H9 (cell line): ENCODE measurements around the gene C1orf141. TPM values are rescaled to one million over a fixed set of nuclear protein-coding genes. Genes with fewer than 3 reads are reported as not detected.

Experiments used
- DNase-seq: peaks from one replicate; pipeline ENCODE4 v3.0.0-alpha.2; 2017
- H2AFZ ChIP-seq: one replicate; pipeline ENCODE4 v1.6.1; 2013; ENCODE audit warnings: mild to moderate bottlenecking, low read length, control low read depth, moderate library complexity
- H2AK5ac ChIP-seq: 2 replicates; pipeline ENCODE4 v1.6.1; 2013; ENCODE audit warnings: low read length, control low read depth, mixed read lengths; ENCODE audit not compliant: insufficient read length
- H2BK120ac ChIP-seq: one replicate; pipeline ENCODE4 v1.6.1; 2013; ENCODE audit warnings: low read depth, mild to moderate bottlenecking, low read length, control low read depth, inconsistent platforms; ENCODE audit not compliant: poor library complexity, severe bottlenecking
- H2BK12ac ChIP-seq: 2 replicates; pipeline ENCODE4 v1.6.1; 2013; ENCODE audit warnings: low read length, control low read depth, mixed read lengths, low read depth; ENCODE audit not compliant: insufficient read length
- H2BK15ac ChIP-seq: 2 replicates; pipeline ENCODE4 v1.6.1; 2013; ENCODE audit warnings: low read depth, low read length, control low read depth
- H2BK20ac ChIP-seq: one replicate; pipeline ENCODE4 v1.6.1; 2013; ENCODE audit warnings: low read depth, mild to moderate bottlenecking, low read length, control low read depth, inconsistent platforms; ENCODE audit not compliant: poor library complexity, severe bottlenecking
- H2BK5ac ChIP-seq: 2 replicates; pipeline ENCODE4 v1.6.1; 2013; ENCODE audit warnings: low read length, control low read depth, mixed read lengths; ENCODE audit not compliant: insufficient read length
- H3K14ac ChIP-seq: 2 replicates; pipeline ENCODE4 v1.6.1; 2013; ENCODE audit warnings: low read length, control low read depth; ENCODE audit not compliant: insufficient read depth
- H3K18ac ChIP-seq: 2 replicates; pipeline ENCODE4 v1.6.1; 2013; ENCODE audit warnings: low read depth, mild to moderate bottlenecking, mixed read lengths, low read length, control low read depth; ENCODE audit not compliant: insufficient read length
- H3K23ac ChIP-seq: 2 replicates; pipeline ENCODE4 v1.6.1; 2013; ENCODE audit warnings: low read length, control low read depth, mixed read lengths, low read depth; ENCODE audit not compliant: insufficient read length
- H3K23me2 ChIP-seq: 2 replicates; pipeline ENCODE4 v1.6.1; 2013; ENCODE audit warnings: low read depth, mild to moderate bottlenecking, mixed read lengths, low read length, control low read depth; ENCODE audit not compliant: insufficient read length, poor library complexity, severe bottlenecking
- H3K27ac ChIP-seq: 2 replicates; pipeline ENCODE4 v1.5.1; 2013; ENCODE audit warnings: low read length, control low read depth, mixed read lengths, low read depth; ENCODE audit not compliant: insufficient read length
- H3K27me3 ChIP-seq: 2 replicates; pipeline ENCODE4 v1.6.1; 2013; ENCODE audit warnings: low read length, control low read depth, inconsistent platforms; ENCODE audit not compliant: insufficient read depth
- H3K4ac ChIP-seq: 2 replicates; pipeline ENCODE4 v1.6.1; 2013; ENCODE audit warnings: low read depth, mild to moderate bottlenecking, control low read depth, inconsistent platforms, low read length, moderate library complexity
- H3K4me1 ChIP-seq: 2 replicates; pipeline ENCODE4 v1.6.1; 2013; ENCODE audit warnings: low read length, control low read depth, inconsistent platforms; ENCODE audit not compliant: insufficient read depth
- H3K4me2 ChIP-seq: 2 replicates; pipeline ENCODE4 v1.6.1; 2013; ENCODE audit warnings: low read length, control low read depth, mixed read lengths; ENCODE audit not compliant: insufficient read length, insufficient read depth
- H3K56ac ChIP-seq: 2 replicates; pipeline ENCODE4 v1.6.1; 2013; ENCODE audit warnings: low read depth, mild to moderate bottlenecking, mixed read lengths, low read length, control low read depth; ENCODE audit not compliant: insufficient read length
- H3K79me1 ChIP-seq: 2 replicates; pipeline ENCODE4 v1.6.1; 2013; ENCODE audit warnings: low read depth, mild to moderate bottlenecking, moderate library complexity, low read length, control low read depth, inconsistent platforms; ENCODE audit not compliant: insufficient read depth, poor library complexity, severe bottlenecking
- H3K79me2 ChIP-seq: 2 replicates; pipeline ENCODE4 v1.6.1; 2013; ENCODE audit warnings: low read length, control low read depth, inconsistent platforms; ENCODE audit not compliant: insufficient read depth
- H3K9ac ChIP-seq: 2 replicates; pipeline ENCODE4 v1.6.1; 2013; ENCODE audit warnings: low read length, control low read depth, mixed read lengths; ENCODE audit not compliant: insufficient read length; ENCODE audit errors: extremely low read depth
- H3K9me3 ChIP-seq: one replicate; pipeline ENCODE4 v1.6.1; 2013; ENCODE audit warnings: low read depth, low read length, inconsistent platforms; ENCODE audit not compliant: control insufficient read depth
- H3T11ph ChIP-seq: one replicate; pipeline ENCODE4 v1.6.1; 2013; ENCODE audit warnings: mild to moderate bottlenecking, low read length, control low read depth, inconsistent platforms
- H4K20me1 ChIP-seq: one replicate; pipeline ENCODE4 v1.6.1; 2013; ENCODE audit not compliant: control insufficient read depth, insufficient read length, insufficient read depth
- H4K5ac ChIP-seq: 2 replicates; pipeline ENCODE4 v1.6.1; 2013; ENCODE audit warnings: low read depth, mild to moderate bottlenecking, mixed read lengths, low read length, control low read depth; ENCODE audit not compliant: insufficient read length
- H4K8ac ChIP-seq: replicated peaks from 2 replicates; pipeline ENCODE4 v1.6.1; 2013; ENCODE audit warnings: low read length, control low read depth, mixed read lengths, low read depth; ENCODE audit not compliant: insufficient read length
- H4K91ac ChIP-seq: 2 replicates; pipeline ENCODE4 v1.6.1; 2013; ENCODE audit warnings: low read depth, mild to moderate bottlenecking, moderate library complexity, mixed read lengths, low read length, control low read depth; ENCODE audit not compliant: insufficient read length
- H3K27ac Mint-ChIP-seq, 3 experiments: 2 replicates in 2 of 3; 3 replicates in 1 of 3; pipeline ENCODE4 v1.8.0; 2020 to 2021; ENCODE audit warnings: mixed read lengths in 3 of 3, mild to moderate bottlenecking in 1 of 3, moderate library complexity in 1 of 3
- H3K27me3 Mint-ChIP-seq: 2 replicates; pipeline ENCODE4 v1.8.0; 2021; ENCODE audit warnings: low read depth, mild to moderate bottlenecking, moderate library complexity, mixed read lengths
- H3K36me3 Mint-ChIP-seq, 3 experiments: 2 replicates in 2 of 3; 3 replicates in 1 of 3; pipeline ENCODE4 v1.8.0; 2020 to 2021; ENCODE audit warnings: low read depth in 3 of 3, mixed read lengths in 3 of 3; ENCODE audit not compliant: insufficient read depth in 1 of 3
- H3K4me1 Mint-ChIP-seq, 2 experiments: 2 replicates each; pipeline ENCODE4 v1.8.0; 2020; ENCODE audit warnings: mixed read lengths in 2 of 2
- H3K4me3 Mint-ChIP-seq, 2 experiments: 2 replicates in 1 of 2; 3 replicates in 1 of 2; pipeline ENCODE4 v1.8.0; 2020 to 2021; ENCODE audit warnings: mild to moderate bottlenecking in 2 of 2, mixed read lengths in 2 of 2, moderate library complexity in 1 of 2
- H3K9me3 Mint-ChIP-seq, 2 experiments: 2 replicates in 1 of 2; 3 replicates in 1 of 2; pipeline ENCODE4 v1.8.0; 2020; ENCODE audit warnings: mild to moderate bottlenecking in 2 of 2, mixed read lengths in 2 of 2, moderate library complexity in 1 of 2
- WGBS: extraction: QIAGEN DNeasy Blood & Tissue Kit; methylation state at CpG from one replicate; pipeline ENCODE4 v1.1.7; 2013; ENCODE audit warnings: missing lambda C conversion rate, low lambda C conversion rate, mixed read lengths; ENCODE audit not compliant: insufficient read length; ENCODE audit errors: extremely low coverage; 5-methylcytosine and 5-hydroxymethylcytosine counted together
- total RNA-seq: library from RNA; stranded (reverse); gene quantifications from 2 replicates; pipeline ENCODE4 v1.2.1, GENCODE V29; 2021
- TF ChIP-seq, protein P1 (sequence below): fragments of 200-600 bp; sonication (generic); conservative IDR thresholded peaks from 3 replicates; pipeline ENCODE4 v1.8.0; 2021; ENCODE audit warnings: antibody characterized with exemption, mild to moderate bottlenecking

The C1orf141 gene
- total RNA-seq, 1 experiment from 2014 or later: not detected

DNA sequence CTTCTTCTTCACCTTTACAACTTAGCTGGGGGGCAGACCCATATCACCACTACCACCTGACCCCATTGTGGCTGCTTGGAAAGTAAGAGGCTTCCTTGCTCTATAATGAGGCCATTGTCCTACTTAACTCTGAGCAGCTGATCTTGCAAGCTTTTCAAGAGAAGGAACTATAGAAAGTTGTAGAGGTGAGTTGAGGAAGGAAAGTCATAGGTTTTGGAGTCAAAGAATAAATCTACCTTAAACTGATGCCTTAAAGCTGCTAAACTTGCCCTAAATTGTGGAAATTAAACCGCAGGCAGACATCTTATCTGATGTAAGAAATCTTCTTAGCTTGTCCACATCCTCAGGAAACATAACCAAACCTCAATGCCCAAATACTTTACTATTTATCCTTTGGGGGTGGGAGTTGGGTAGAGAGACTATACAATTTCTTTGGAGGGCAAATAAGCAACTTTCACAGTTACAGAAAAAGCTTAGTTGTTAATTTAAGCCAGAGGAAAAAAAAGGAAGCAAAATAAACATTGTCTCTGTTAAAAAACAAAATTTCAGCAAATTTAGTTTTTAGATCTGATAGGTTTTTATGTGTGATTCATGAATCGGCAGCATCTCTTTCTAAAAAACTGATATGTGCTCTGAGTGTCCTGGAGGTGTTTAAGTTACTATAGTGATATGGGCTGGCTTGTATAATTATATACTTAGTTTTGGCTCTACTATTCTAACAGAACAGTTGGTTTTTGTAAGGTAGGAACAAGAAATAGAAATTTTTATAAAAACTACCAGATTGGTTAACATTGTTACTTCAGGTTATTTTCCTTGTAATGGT, 36.2 kb upstream of the C1orf141 start:
- Histone ChIP-seq H3K9me3 (no peaks in the 10 kb centered on the region), H3K14ac (no peak overlapping the region), H3K23ac (no peak overlapping the region), H4K5ac (no peak overlapping the region), H2BK12ac (no peak overlapping the region), H2BK5ac (no peak overlapping the region), H3K4me2 (no peak overlapping the region), H3K27ac (no peak overlapping the region), H3K79me1 (no peaks in the 10 kb centered on the region), H2BK120ac (no peak overlapping the region), H3K18ac (no peak overlapping the region), H4K20me1 (no peaks in the 10 kb centered on the region), H3K23me2 (no peaks in the 10 kb centered on the region), H3K56ac (no peak overlapping the region), H2AFZ (no peak overlapping the region), H3K79me2 (no peaks in the 10 kb centered on the region), H3K9ac (no peak overlapping the region), H3K4me1 (no peaks in the 10 kb centered on the region), H4K8ac (no peak overlapping the region), H3K4ac (no peak overlapping the region), H2AK5ac (no peak overlapping the region), H3K27me3 (no peaks in the 10 kb centered on the region), H3T11ph (no peak overlapping the region), H4K91ac (no peak overlapping the region), H2BK20ac (no peak overlapping the region), H2BK15ac (no peak overlapping the region)
- Mint-ChIP-seq H3K36me3 (no peaks in the 10 kb centered on the region), H3K9me3 (no peaks in the 10 kb centered on the region), H3K27ac (0 out of 7 replicates have a peak overlapping the region, but pooled peaks of 1 of the 3 experiments have one; percentile 67), H3K4me1 (no peaks in the 10 kb centered on the region), H3K4me3 (no peak overlapping the region), H3K27me3 (no peaks in the 10 kb centered on the region; the same call in 1 of the 2 replicates)
- TF ChIP-seq, protein P1, sequence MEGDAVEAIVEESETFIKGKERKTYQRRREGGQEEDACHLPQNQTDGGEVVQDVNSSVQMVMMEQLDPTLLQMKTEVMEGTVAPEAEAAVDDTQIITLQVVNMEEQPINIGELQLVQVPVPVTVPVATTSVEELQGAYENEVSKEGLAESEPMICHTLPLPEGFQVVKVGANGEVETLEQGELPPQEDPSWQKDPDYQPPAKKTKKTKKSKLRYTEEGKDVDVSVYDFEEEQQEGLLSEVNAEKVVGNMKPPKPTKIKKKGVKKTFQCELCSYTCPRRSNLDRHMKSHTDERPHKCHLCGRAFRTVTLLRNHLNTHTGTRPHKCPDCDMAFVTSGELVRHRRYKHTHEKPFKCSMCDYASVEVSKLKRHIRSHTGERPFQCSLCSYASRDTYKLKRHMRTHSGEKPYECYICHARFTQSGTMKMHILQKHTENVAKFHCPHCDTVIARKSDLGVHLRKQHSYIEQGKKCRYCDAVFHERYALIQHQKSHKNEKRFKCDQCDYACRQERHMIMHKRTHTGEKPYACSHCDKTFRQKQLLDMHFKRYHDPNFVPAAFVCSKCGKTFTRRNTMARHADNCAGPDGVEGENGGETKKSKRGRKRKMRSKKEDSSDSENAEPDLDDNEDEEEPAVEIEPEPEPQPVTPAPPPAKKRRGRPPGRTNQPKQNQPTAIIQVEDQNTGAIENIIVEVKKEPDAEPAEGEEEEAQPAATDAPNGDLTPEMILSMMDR: no peak
- DNase-seq: no peak
- WGBS: no CpG with 5 or more reads among the region's 2 CpGs
